22Rv1 (cell line): ENCODE measurements around the gene NPIPB8.
"Not testable (repeated sequence)": the region's sequence is repeated elsewhere in the genome, so short reads cannot be mapped to it uniquely, and the experiment has no call there.

ENCODE experiments used
- CTCF ChIP-seq: fragments of 450-650 bp; IDR thresholded peaks from 2 replicates; pipeline ENCODE4 v1.5.1; 2017; ENCODE audit warnings: mild to moderate bottlenecking
- ZFX ChIP-seq: fragments of 450-650 bp; IDR thresholded peaks from 2 replicates; pipeline ENCODE4 v1.6.1; 2017; ENCODE audit warnings: antibody characterized with exemption, borderline replicate concordance

- TF ChIP-seq CTCF, ZFX: not testable (repeated sequence)
Measured at GRCh38 chr16:28600965-28601364, 36.9 kb upstream of the NPIPB8 start.
